Erythroblast (primary cell): ENCODE results near the gene E2F1.

Source experiments
- GATA1 ChIP-seq: IDR thresholded peaks from 2 replicates; pipeline ENCODE4 v1.6.1; 2011; ENCODE audit warnings: low read depth, mild to moderate bottlenecking, control low read depth, low read length, moderate library complexity
- POLR2A ChIP-seq: IDR thresholded peaks from 2 replicates; pipeline ENCODE4 v1.6.1; 2011; ENCODE audit warnings: mild to moderate bottlenecking, low read length

- no peak for TF ChIP-seq POLR2A
- no peak for TF ChIP-seq GATA1
Measured at GRCh38 chr20:33650753-33651561, 35.2 kb downstream of the E2F1 start.
